DMS53 (cell line): ENCODE results near the gene NBPF20.
"Not testable (repeated sequence)": the region's sequence is repeated elsewhere in the genome, so short reads cannot be mapped to it uniquely, and the experiment has no call there.

Experiments used
- DNase-seq: peaks from one replicate; lab custom pipeline; 2025; lab: John Stamatoyannopoulos, UW

The NBPF20 gene

DNA sequence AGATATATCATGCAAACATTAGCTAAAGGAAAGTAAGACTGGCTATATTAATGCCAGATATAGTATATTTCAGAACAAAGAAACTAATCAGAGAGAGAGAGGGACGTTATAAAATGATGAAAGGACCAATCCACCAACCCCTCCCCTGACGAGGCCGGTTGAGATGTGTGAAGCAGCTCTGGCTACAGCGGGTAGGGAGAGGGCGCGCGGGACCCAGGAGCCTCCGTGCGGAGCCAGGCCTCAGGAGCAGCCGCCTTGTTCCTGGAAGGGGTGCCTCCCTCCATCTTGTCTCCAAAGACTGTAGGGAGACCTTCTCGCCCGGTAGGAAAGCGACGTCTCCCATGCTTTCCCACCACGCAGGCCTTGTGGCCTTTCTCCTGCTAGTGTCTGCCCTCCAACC lies 5.4 kb upstream of the NBPF20 start:
- DNase-seq = not testable (repeated sequence)

DNA sequence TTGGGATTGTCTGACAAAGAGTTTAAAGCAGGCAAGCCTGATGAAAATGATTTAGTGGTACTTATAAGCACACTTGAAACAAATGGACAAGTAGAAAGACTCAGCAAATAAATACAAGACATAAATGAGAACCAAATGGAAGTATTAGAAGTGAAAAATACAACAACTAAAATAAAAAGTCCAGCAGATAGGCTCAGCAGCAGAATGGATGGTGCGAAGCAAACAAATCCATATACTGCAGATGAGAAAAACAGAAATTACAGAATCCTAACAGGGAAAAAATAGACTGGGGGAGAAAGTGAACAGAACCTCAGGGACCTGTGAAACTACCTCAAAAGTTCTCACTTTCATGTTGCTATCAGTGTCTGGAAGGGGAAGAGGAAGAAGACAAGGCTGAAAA lies 3.9 kb upstream of the NBPF20 start:
- not testable (repeated sequence) for DNase-seq

- DNase-seq = peak; percentile 29
Measured at GRCh38 chr1:145424612-145425435, 579 bp downstream of the NBPF20 start.

DNA sequence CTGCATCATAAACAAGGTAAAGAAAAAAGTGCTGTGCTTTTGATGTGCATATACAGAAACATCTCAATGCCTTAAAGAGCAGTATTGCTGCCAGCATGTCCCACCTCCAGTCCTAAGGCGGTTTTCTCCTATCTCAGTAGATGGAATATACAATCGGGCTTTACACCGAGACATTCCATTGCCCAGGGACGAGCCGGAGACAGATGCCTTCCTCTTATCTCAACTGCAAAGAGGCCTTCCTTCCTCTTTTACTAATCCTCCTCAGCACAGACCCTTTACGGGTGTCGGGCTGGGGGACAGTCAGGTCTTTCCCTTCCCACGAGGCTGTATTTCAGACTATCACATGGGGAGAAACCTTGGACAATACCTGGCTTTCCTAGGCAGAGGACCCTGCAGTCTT lies 10.3 kb downstream of the NBPF20 start:
- not testable (repeated sequence) for DNase-seq

DNA sequence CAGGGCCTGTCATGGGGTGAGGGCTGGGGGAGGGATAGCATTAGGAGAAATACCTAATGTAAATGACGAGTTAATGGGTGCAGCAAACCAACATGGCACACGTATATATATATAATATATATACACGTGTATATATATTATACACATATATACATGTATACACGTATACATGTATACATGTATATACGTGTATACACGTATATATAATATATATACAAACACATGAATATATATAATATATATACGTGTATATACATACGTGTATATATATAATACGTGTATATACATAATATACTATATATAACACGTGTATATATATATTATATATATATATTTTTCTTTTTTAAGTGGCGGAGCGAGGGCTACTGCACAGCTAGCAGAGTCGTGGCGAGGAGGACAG lies 18.1 kb downstream of the NBPF20 start:
- not testable (repeated sequence) for DNase-seq

DNA sequence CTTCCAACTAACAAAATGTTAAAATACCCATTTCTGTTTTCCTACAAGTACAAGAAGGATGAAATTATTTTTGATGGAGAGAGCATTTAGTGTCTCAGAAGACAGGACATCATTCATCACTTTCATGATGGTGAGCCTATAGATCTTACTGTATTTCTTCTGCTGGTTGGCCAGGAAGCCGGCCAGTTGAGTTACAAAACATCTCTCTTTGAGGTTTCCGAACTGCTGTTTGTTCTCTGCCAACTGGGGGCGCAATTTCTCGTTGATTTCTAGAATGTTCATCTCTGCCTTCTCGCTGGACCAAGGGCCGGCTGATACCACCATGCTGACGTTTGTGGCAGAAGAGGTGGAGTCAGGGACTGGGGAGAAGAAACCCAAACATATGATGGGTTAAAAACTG lies 20.5 kb downstream of the NBPF20 start:
- not testable (repeated sequence) for DNase-seq

GRCh38 chr1:145400701-145401100 lies 24.7 kb downstream of the NBPF20 start:
- not testable (repeated sequence) for DNase-seq
